Activated CD4-positive, alpha-beta T cell treated with anti-CD3 and anti-CD28 coated beads for 24 hours (primary cell): ENCODE data around the gene LSM3.
"Not testable (repeated sequence)": the region's sequence is repeated elsewhere in the genome, so short reads cannot be mapped to it uniquely, and the experiment has no call there.

Experiments
- DNase-seq, 2 donors: peaks; one replicate each; pipeline ENCODE4 v3.0.0-alpha.2; 2020; ENCODE audit warnings: low read depth in 2 of 2

Gene LSM3

GRCh38 chr3:14222457-14222856, 43.8 kb downstream of the LSM3 start:
- no peak for DNase-seq

- no peak for DNase-seq
Observed at GRCh38 chr3:14222900-14223594, 44.4 kb downstream of the LSM3 start.

GRCh38 chr3:14223595-14223994, 45.0 kb downstream of the LSM3 start:
- DNase-seq, result no peak

- no peak for DNase-seq
Observed at GRCh38 chr3:14224895-14225294, 46.3 kb downstream of the LSM3 start.

GRCh38 chr3:14225421-14225820, 46.8 kb downstream of the LSM3 start:
- no peak for DNase-seq

GRCh38 chr3:14226351-14226750, 47.7 kb downstream of the LSM3 start:
- not testable (repeated sequence) for DNase-seq

- DNase-seq, result no peak
Observed at GRCh38 chr3:14227856-14228255, 49.2 kb downstream of the LSM3 start.

- DNase-seq, result no peak
Observed at GRCh38 chr3:14228681-14229470, 50.3 kb downstream of the LSM3 start.

GRCh38 chr3:14229695-14230094, 51.1 kb downstream of the LSM3 start:
- DNase-seq, result not testable (repeated sequence)

- DNase-seq, result no peak
Observed at GRCh38 chr3:14230729-14231128, 52.1 kb downstream of the LSM3 start.

GRCh38 chr3:14231145-14231990, 52.8 kb downstream of the LSM3 start:
- DNase-seq, result no peak

- no peak for DNase-seq
Observed at GRCh38 chr3:14231998-14232501, 53.4 kb downstream of the LSM3 start.

- no peak for DNase-seq
Observed at GRCh38 chr3:14234251-14235002, 55.8 kb downstream of the LSM3 start.

- DNase-seq, result no peak
Observed at GRCh38 chr3:14235003-14235911, 56.6 kb downstream of the LSM3 start.

- DNase-seq, result no peak
Observed at GRCh38 chr3:14235912-14236295, 57.3 kb downstream of the LSM3 start.

GRCh38 chr3:14236902-14237301, 58.3 kb downstream of the LSM3 start:
- no peak for DNase-seq

GRCh38 chr3:14237457-14237856, 58.8 kb downstream of the LSM3 start:
- DNase-seq, result no peak

- no peak for DNase-seq
Observed at GRCh38 chr3:14238356-14238755, 59.7 kb downstream of the LSM3 start.

GRCh38 chr3:14238930-14239329, 60.3 kb downstream of the LSM3 start:
- DNase-seq, result no peak

GRCh38 chr3:14239940-14240339, 61.3 kb downstream of the LSM3 start:
- DNase-seq, result no peak
